GM21367 (cell line): ENCODE measurements around the gene DDX56.
A peak's percentile ranks its signal among the peaks of the same experiment; 100 is the strongest.
"Not testable (repeated sequence)": the region's sequence is repeated elsewhere in the genome, so short reads cannot be mapped to it uniquely, and the experiment has no call there.

Source experiments
- ATAC-seq: cut with Tn5 transposase; IDR thresholded peaks from one replicate; pipeline ENCODE4 v1.9.1; 2021; ENCODE audit not compliant: unreplicated experiment

Gene DDX56

GRCh38 chr7:44599222-44599621, 25.5 kb upstream of the DDX56 start:
- no peak for ATAC-seq

- ATAC-seq, result not testable (repeated sequence)
Observed at GRCh38 chr7:44597181-44597580, 23.5 kb upstream of the DDX56 start.

- ATAC-seq, result no peak
Observed at GRCh38 chr7:44595934-44596635, 22.4 kb upstream of the DDX56 start.

GRCh38 chr7:44590910-44591309, 17.2 kb upstream of the DDX56 start:
- ATAC-seq, result no peak

GRCh38 chr7:44587843-44588711, 14.4 kb upstream of the DDX56 start:
- no peak for ATAC-seq

GRCh38 chr7:44583146-44583865, 9.6 kb upstream of the DDX56 start:
- no peak for ATAC-seq

- peak; percentile 82 for ATAC-seq
Observed at GRCh38 chr7:44581879-44582603, 8.3 kb upstream of the DDX56 start, which contains the start of gene TMED4. Gene TMED4, minus strand, starts transcription at chr7:44582231. Its CDS starts 25 bp downstream, at chr7:44582206.

- peak; percentile 33 for ATAC-seq
Observed at GRCh38 chr7:44580945-44581878, 7.5 kb upstream of the DDX56 start.

- ATAC-seq, result no peak
Observed at GRCh38 chr7:44576228-44576627, 2.5 kb upstream of the DDX56 start.

- ATAC-seq, result no peak
Observed at GRCh38 chr7:44575054-44575453, 1.3 kb upstream of the DDX56 start.

- ATAC-seq, result no peak
Observed at GRCh38 chr7:44574287-44574872, 672 bp upstream of the DDX56 start.

- no peak for ATAC-seq
Observed at GRCh38 chr7:44572771-44573170, 937 bp downstream of the DDX56 start.

- no peak for ATAC-seq
Observed at GRCh38 chr7:44569959-44570358, 3.7 kb downstream of the DDX56 start.

GRCh38 chr7:44568771-44569560, 4.7 kb downstream of the DDX56 start:
- no peak for ATAC-seq

GRCh38 chr7:44567884-44568283, 5.8 kb downstream of the DDX56 start:
- ATAC-seq, result no peak

GRCh38 chr7:44566680-44567079, 7.0 kb downstream of the DDX56 start:
- ATAC-seq, result no peak

- ATAC-seq, result no peak
Observed at GRCh38 chr7:44565795-44566559, 7.7 kb downstream of the DDX56 start.
